ENCODE measurements around the gene SLC6A6.

The SLC6A6 gene

DNA sequence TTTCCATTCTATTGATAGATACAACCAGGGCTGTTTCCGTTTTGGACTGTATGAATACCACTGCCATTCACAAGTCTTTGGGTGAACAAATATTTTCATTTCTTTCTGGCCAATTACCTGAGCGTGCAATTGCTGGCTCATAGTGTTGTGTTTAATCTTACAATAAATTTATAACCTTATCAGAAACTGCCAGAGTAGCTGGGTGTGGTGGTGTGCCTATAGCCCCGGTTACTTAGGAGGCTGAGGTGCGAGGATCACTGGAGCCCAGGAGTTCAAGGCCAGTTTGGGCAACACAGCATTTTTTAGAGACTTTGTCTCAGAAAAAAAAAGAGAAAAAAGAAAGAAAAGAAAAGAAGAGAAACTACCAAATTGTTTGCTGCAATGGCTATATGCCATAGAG is 5.4 kb upstream of the SLC6A6 start:
- Mint-ChIP-seq H3K9me3 (no peaks in the 10 kb centered on the region), H3K36me3 (ENCODE audit: low read depth) (no peaks in the 10 kb centered on the region), H3K27me3 (ENCODE audit: low read depth, poor library complexity) (peaks cover 22% of the 10 kb centered on the region), H3K27ac (no peak overlapping the region), H3K4me3 (no peak overlapping the region), H3K4me1 (peaks cover 54% of the 10 kb centered on the region)
- TF ChIP-seq, protein P1, sequence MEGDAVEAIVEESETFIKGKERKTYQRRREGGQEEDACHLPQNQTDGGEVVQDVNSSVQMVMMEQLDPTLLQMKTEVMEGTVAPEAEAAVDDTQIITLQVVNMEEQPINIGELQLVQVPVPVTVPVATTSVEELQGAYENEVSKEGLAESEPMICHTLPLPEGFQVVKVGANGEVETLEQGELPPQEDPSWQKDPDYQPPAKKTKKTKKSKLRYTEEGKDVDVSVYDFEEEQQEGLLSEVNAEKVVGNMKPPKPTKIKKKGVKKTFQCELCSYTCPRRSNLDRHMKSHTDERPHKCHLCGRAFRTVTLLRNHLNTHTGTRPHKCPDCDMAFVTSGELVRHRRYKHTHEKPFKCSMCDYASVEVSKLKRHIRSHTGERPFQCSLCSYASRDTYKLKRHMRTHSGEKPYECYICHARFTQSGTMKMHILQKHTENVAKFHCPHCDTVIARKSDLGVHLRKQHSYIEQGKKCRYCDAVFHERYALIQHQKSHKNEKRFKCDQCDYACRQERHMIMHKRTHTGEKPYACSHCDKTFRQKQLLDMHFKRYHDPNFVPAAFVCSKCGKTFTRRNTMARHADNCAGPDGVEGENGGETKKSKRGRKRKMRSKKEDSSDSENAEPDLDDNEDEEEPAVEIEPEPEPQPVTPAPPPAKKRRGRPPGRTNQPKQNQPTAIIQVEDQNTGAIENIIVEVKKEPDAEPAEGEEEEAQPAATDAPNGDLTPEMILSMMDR (IDR thresholded peaks at IDR 0.05): no peak
- no peak for DNase-seq

DNA sequence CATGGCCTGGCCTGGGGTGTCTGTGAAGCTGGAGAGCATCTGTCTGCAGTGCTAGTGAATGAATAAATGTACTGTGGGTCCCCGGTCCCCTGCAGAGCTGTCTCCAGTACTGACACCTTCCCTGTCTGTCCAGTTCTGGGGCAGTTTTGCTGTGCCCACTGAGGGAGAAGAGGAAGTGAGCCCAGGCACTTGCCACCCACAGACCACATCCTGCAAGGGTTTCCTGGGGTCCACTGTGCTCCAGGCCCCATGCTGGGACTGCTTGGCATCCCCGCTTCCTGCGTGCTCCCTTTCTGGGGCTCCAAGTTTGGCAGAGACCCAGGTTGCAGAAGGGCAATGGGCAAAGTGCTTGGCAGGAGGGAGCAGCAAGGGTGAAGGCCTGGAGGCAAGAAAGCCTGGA is 4.9 kb upstream of the SLC6A6 start:
- Mint-ChIP-seq H3K27ac (no peak overlapping the region), H3K27me3 (ENCODE audit: low read depth, poor library complexity) (peaks cover 22% of the 10 kb centered on the region), H3K4me1 (peaks cover 50% of the 10 kb centered on the region), H3K9me3 (no peaks in the 10 kb centered on the region), H3K36me3 (ENCODE audit: low read depth) (no peaks in the 10 kb centered on the region), H3K4me3 (no peak overlapping the region)
- TF ChIP-seq, protein P1 (IDR thresholded peaks at IDR 0.05): no peak
- DNase-seq: no peak

DNA sequence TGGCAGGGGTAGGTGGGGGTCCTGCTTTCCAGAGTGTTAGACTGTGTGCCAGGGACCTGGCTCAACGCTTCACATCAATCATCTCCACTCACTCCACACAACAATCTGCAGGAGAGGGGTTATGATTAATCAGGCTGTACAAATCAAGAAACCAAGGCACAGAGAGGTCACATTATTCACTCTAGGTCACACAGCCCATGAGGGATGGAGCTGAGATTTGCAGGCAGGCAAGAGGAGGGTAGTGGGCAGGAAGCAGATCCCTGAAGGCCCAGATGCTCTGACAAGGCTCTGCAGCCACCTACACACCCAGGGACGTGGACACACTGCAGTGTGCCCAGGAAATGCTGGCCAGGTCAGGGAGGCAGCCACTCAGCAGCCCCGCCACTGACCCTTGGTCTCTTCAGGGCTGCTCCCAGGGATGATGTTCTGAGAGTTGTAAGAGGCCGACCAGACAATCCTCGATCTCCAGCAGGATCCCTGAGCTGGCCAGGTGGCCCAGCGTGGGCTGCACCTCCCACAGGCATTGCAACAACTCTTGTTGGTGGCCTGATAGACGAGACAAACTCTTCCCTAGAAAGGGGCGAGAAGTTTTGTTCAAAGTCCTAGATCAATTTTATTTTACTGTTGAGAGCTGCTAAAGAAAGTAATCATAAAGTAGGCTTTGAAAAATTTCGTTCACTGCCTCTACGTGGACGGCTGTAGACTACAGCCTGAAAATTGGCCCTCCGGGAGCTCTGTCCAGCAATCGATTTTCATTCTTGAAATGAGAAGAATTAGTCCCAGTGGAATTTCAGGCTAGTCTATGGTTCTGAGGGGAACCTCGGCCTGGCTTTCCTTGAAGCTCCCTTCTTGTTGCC is 4.2 kb upstream of the SLC6A6 start:
- DNase-seq: no peak
- TF ChIP-seq, protein P1 (IDR thresholded peaks at IDR 0.05): no peak
- Mint-ChIP-seq H3K27ac (peak overlapping the region; percentile 36), H3K4me1 (peaks cover 47% of the 10 kb centered on the region), H3K27me3 (ENCODE audit: low read depth, poor library complexity) (peaks cover 24% of the 10 kb centered on the region), H3K4me3 (no peak overlapping the region), H3K9me3 (no peaks in the 10 kb centered on the region), H3K36me3 (ENCODE audit: low read depth) (no peaks in the 10 kb centered on the region)

DNA sequence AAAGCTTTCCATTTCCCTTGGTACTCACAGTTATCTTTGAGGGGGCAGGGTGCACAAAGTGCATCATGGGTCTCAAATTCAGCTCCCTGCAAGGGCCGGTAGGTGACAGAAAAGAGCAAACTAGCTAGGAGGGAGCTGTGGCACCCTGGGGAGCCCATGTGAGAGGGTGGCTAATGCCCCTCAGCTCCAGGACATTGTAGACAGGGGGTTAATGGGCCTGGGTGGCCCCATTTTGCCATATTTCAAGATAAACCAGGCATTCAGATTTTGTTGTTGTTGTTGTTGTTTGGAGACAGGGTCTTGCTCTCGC is 3.7 kb upstream of the SLC6A6 start:
- Mint-ChIP-seq H3K4me3 (no peak overlapping the region), H3K27me3 (ENCODE audit: low read depth, poor library complexity) (peaks cover 24% of the 10 kb centered on the region), H3K36me3 (ENCODE audit: low read depth) (no peaks in the 10 kb centered on the region), H3K9me3 (no peaks in the 10 kb centered on the region), H3K4me1 (peaks cover 45% of the 10 kb centered on the region), H3K27ac (peak overlapping the region; percentile 36)
- DNase-seq: no peak
- TF ChIP-seq, protein P1 (IDR thresholded peaks at IDR 0.05): no peak

DNA sequence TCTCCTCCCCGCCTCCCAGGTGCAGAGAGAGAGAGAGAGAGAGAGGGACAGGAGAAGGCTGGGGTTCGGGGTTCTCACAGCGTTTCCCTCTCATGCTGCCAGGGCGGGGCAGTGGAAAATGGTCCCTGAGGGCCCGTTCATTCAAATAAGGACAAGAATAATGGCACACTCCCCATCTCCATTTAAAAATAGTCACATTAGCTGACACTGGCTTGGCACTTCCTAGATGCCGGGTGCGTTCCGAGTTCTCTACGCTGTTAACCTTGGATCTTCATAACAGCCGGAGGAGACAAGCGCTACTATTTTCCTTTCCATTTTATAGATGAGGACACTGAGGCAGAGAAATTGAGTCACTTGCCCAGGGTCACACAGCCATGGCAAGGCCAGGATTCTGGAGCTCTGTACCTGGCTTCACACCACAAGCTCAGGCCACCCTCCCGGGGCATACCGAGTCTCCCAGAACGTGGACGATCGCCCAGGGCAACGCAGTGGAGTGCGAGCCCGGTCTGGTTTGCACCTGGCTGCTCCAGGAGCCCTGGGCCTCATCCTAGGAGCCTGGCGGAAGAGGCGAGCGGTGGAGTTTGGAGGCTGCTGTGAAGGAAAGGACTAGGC is 608 bp upstream of the SLC6A6 start:
- no peak overlapping the region for H3K27ac Mint-ChIP-seq
- peak overlapping the region; percentile 100 for H3K4me3 Mint-ChIP-seq
- peaks cover 71% of the 10 kb centered on the region for H3K4me1 Mint-ChIP-seq
- H3K27me3 Mint-ChIP-seq (ENCODE audit: low read depth, poor library complexity): peaks cover 20% of the 10 kb centered on the region
- no peak for DNase-seq
- TF ChIP-seq, protein P1 (IDR thresholded peaks at IDR 0.05): no peak
- no peaks in the 10 kb centered on the region for H3K9me3 Mint-ChIP-seq
- peaks cover 5% of the 10 kb centered on the region for H3K36me3 Mint-ChIP-seq (ENCODE audit: low read depth)
